ENCODE results near the gene FBXO21.

DNA sequence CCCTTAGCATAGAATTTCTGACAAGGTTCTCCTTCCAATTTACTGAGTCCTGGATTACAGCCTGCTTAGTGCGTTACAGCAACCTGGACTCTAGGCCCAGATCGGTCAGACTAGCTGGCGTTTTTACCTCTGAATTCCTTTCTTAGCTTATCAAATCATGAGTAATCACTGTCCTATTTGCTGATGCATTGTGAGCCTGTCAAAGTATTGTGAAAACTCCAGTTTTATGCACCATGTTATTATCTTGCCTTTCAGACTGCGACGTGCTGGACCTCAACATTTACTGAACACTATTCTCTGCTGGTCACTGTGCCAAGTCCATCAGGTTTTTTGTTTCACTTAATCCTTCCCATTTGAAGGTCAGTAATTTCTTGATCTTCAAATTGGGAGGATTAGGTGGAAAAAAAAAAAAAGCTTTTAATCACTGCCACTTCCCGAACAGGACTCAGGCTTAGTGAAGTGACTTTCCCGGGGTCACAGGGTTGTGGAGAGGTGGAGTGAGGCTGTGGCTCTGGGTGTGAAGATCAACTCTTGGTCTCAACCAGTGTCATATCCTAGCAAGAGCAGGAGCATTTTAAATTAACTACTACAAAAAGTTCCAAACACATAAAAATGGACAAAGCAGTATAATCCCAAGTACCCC, 31.2 kb downstream of the FBXO21 start:
- TF ChIP-seq, protein P1, sequence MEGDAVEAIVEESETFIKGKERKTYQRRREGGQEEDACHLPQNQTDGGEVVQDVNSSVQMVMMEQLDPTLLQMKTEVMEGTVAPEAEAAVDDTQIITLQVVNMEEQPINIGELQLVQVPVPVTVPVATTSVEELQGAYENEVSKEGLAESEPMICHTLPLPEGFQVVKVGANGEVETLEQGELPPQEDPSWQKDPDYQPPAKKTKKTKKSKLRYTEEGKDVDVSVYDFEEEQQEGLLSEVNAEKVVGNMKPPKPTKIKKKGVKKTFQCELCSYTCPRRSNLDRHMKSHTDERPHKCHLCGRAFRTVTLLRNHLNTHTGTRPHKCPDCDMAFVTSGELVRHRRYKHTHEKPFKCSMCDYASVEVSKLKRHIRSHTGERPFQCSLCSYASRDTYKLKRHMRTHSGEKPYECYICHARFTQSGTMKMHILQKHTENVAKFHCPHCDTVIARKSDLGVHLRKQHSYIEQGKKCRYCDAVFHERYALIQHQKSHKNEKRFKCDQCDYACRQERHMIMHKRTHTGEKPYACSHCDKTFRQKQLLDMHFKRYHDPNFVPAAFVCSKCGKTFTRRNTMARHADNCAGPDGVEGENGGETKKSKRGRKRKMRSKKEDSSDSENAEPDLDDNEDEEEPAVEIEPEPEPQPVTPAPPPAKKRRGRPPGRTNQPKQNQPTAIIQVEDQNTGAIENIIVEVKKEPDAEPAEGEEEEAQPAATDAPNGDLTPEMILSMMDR (conservative IDR thresholded peaks at IDR 0.05; ENCODE audit: low read length): no peak
- no peak for TF ChIP-seq EZH2phosphoT487 (IDR thresholded peaks at IDR 0.05; ENCODE audit: borderline replicate concordance, low read depth, low read length)

Measured in OCI-LY7 (cell line).